Stimulated activated CD4-positive, alpha-beta T cell treated with anti-CD3 and anti-CD28 coated beads, Interleukin-15, amount 100 ng/mL, for 48 hours (primary cell): ENCODE data around the gene TBC1D4.
"Not testable (repeated sequence)": the region's sequence is repeated elsewhere in the genome, so short reads cannot be mapped to it uniquely, and the experiment has no call there.

ENCODE experiments used
- DNase-seq, 2 donors: peaks; one replicate each; pipeline ENCODE4 v3.0.0-alpha.2; 2020; ENCODE audit warnings: low read depth in 2 of 2

The TBC1D4 gene

DNA sequence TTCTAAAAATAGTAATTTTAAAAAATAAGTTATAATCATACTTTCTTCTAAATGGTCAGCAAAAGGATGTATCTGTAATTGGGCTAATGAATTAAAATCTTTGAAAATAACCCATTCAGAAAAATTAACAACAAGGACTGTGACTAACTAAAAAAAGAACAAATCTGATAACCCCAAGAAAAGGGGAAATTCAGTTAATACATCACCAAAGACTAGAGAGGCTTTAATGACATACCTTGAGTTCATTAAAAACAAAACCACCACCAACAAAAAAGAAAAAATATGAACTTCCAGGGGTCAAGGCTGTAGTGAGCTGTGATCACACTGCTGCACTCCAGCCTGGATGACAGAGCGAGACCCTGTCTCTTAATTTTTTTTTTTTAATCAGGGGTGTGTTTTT, 121.8 kb downstream of the TBC1D4 start:
- no peak for DNase-seq

DNA sequence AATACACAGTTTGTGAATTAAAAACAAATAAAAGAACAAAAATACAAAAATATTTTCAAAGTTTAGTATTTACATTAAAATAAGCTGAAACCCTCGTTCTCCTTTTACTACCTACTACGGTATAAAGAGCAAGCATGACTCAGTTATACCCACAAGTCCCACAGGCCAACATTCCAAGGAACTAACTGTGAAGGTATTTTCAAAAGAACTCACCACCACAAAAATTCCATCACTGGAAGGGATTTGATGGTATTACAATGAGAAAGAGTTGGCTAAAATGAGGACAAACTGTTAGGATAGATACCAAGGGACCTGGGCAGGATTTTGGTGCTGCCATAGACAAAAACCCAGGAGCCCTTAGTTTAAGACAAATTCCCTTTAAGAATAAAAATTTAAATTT, 122.7 kb downstream of the TBC1D4 start:
- no peak for DNase-seq

DNA sequence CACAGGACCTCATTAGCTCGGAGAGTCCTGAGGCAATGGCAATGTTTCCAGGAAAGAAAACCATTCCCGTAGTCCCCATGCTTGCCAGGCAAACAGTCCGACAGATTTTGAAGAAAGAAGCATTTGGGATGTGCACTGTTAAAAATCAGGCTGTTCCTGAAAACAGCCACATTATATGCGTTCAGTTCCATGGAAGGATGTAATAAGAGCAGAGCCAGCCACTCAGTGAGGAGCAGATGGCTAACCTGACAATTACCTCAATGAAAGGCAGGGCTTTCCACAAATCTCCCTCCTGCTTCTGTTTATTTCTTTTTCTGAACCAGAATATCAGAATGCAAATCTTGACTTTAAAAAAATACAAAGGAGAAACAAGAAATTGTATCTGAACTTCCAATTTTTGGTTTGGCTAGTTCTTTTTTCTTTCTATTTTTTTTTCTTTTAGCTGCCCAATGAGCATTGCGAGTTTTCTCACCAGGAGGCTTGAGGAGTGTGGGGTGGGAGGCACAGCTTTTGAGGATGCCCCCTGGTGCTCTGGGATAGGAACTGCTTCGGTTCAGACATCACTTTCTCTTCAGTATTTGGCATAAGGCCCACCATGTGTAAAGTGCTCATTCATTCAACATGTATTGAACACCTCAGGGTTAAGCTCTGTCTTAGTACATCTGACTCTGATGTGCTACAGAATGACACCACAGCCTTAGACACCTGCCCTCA, 124.2 kb downstream of the TBC1D4 start:
- DNase-seq, result peak; percentile 33 to 39

DNA sequence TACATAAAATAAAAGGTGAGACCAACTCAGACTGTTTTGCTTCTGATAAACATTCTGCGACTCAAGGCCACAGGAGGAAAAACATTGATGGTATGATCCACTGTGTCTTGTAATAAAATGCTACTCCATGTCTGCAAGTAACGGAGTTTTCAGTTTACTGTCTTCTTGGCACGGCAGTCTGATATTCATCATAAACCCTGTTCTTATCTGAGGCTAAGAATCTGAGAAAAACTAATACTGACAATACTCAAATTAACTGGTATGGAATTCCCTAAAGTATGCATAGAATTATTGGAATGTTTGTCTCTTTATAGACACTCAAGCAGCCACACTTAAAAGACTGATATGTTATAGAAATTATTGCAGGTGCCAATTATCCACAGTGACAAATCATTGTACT, 125.5 kb downstream of the TBC1D4 start:
- DNase-seq, result no peak

DNA sequence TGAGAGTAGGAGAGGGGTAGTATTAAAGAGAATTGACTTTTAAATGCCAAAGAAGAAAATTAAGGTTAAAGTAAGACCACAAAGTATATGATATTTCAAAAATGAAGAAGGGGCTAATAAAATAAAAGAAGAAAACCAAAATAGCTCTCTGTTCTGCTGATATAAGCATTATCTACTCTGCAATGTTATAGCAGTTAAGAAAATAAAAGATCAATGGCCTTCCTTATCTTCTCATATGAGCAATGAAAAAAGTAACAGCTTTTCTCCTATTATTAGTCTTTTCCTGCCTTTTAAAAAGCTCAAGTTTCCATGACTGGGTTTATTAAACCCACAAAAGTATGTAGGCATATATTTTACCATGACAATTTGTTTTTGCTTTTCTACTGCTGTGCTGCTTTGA, 126.4 kb downstream of the TBC1D4 start:
- DNase-seq, result no peak

DNA sequence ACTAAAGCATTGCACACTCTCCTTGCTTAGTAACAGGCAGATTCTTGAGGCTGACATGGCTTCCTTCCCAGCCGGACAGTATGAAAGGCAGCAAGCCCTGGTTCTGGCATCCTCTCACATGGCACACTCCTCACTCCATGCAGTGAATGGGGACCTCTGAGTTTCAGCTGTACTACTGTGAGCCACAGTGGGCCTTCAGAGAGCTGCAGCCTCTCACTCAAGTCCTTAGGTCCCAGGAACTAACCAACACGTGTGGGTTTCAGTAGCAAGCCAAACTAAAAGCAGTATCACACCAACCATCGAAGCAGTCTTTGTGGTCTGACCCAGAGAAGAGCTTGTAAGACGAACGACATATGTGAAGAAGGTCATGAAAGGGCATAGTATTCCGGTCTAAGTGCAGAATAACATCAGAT, 128.2 kb downstream of the TBC1D4 start:
- DNase-seq, result no peak

DNA sequence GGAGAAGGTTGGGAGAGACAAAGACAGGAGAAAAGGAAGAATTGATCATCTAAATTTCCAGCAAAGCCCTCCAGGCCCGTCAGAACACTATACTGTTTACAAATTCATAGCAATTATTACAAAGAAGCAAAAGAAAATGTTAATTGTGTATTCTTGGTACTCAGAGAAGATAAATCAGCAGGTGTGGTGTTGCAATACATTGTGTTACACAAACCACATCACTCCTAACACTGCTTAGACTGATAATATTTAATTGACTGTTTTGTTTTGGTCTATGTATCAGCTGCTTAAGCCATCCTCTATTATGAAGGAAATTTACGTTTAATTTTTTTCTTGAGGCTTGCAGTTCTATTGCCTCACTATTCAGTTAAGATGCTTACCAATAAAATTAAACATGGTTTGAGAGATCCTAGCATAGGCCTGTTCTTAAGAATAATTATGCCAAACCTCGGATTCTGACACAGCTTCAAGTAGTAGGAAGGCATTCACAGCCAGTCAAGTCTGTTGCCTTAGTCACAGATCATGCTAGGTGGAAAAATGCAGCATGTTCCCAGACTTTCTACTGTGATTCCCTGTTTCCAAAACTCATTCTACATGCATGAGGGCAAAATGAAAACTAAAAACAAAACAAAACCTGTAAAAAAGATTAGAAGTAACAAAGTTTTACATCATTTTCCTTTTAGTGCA, 129.2 kb downstream of the TBC1D4 start:
- DNase-seq, result no peak

DNA sequence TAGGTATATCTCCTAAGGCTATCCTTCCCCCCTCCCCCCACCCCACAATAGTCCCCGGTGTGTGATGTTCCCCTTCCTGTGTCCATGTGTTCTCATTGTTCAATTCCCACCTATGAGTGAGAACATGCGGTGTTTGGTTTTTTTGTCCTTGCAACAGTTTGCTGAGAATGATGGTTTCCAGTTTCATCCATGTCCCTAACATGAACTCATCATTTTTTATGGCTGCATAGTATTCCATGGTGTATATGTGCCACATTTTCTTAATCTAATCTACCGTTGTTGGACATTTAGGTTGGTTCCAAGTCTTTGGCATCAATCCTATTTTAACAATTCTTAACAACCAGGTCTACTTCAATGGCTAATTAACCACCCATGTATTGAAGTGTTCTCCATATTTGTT, 130.4 kb downstream of the TBC1D4 start:
- DNase-seq, result not testable (repeated sequence)

DNA sequence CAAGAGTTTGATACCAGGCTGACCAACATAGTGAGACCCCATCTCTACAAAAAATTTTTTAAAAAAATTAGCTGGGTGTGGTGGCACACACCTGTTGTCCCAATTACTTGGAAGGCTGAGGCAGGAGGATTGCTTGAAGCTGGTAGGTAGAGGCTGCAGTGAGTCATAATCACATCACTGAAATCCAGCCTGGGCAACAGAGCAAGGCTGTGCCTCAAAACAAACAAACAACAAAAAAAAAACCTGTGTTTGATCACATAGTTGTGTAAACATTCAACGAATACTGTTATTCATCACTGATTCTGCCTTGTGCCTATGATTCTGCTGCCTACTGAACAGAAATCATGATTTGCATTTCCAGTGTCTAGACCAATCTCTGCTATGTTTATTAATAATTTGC, 134.0 kb downstream of the TBC1D4 start:
- DNase-seq, result no peak

DNA sequence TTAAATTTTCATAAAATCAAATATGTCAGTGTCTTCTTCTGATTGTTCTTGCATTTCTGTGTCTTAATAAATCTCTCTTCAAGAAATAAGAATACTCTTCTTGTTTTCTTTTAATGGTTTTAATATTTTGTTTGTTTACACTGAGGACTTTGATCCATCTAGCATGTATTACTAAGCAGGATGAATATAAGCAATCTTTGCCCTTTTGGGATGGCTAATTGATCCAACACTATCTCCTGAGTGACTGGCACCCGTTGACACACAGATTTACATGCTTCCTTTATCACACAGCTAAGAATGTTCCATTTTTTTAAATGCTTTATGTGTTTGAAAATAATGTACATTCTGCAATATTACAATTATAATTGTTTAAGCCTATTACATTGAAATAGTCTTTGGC, 134.5 kb downstream of the TBC1D4 start:
- DNase-seq, result no peak

DNA sequence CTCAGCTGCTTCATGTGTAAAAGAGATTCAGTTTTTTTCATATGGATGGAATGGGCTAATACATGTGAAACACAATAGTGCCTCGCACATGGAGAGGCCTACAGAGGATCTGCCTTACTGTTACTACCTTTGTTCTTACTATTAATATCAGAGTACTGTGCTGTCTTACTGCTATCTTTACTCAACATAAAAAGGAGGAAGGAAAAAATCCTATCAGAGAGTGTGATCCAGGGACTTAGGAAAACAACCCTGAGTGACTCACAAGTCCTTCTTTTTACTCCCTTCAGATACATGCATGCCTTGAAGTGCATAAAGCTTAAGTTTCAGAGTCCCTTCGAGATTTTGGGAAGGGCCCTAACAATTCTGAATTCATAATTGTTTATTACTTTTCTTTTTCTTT, 136.8 kb downstream of the TBC1D4 start:
- no peak for DNase-seq

DNA sequence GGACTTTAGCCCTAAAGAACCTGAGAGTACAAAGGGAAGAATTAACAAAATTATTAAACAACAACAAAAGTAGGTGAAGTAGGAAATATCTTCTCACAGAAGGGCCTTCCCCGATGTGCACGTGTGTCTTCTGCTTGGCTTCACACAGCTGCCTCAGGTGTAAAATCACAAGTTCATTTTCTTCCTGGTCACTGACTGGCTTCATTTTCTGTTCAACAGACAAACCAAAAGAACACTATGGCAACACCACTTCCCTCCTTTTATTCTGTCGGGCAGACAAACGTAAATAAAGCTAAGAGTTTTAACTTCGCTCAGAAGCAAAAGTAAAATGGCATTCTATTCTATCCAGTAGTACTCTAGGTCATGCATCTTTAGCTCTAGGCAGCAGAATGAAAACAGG, 140.9 kb downstream of the TBC1D4 start:
- DNase-seq, result no peak

DNA sequence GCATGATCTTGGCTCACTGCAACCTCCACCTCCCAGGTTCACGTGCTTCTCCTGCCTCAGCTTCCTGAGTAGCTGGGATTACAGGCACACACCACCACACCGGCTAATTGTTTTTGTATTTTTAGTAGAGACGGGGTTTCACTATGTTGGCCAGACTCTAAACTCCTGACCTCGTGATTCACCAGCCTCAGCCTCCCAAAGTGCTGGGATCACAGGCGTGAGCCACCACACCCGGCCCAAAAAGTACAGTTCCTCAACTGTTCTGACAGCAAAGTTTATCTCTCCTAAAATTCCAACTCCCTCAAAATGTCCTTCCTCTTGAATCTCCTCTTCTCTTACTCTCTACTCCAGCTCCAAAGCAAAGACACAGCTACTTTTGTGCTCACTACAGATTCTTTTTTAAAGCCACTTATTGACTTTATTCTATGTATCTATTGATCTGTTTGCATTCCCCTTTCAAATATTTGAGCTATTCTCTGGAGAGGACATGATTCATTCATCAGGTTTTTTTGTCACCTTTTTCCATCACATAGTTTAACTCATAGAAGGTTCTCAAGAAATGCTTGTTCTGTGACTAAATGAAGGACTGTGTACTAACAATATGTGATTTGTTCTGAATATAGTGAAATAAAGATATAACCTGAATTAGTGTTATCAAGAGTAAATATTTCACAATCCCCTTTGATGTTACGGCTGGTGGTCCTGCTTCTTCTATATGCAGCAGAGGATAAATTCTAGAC, 142.2 kb downstream of the TBC1D4 start:
- no peak for DNase-seq

DNA sequence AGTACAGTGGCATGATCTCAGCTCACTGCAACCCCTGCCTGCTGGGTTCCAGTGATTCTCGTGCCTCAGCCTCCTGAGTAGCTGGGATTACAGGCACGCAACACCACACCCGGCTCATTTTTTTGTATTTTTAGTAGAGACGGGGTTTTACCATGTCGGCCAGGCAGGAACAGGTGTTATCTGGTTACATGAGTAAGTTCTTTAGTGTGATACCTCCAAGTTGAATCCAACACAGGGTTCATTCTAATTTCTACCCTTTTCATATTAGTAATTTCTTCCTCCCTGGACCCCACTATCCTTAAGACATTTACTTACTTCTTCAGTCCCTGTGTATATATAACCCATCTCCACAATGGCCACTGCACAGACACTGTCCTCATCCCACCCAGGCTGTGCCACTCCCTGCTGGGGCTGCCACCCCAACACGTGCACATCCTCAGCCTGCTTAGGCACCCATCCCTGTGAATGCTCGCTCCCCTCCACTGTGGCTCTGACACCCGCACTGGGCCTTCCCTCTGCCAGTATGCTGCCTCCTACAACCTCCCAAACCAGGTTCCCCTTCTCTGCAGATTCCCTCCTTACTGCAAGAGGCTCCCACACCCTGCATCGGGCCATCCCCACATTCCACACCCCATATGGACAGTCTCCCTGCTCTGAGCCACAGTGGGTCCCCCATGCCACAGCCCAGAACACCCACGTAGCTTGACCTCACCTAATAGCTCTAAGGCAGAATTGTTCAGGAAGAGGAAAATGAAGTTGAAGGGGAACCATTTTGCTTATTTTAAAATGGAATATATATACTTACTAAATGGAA, 147.1 kb downstream of the TBC1D4 start:
- no peak for DNase-seq

DNA sequence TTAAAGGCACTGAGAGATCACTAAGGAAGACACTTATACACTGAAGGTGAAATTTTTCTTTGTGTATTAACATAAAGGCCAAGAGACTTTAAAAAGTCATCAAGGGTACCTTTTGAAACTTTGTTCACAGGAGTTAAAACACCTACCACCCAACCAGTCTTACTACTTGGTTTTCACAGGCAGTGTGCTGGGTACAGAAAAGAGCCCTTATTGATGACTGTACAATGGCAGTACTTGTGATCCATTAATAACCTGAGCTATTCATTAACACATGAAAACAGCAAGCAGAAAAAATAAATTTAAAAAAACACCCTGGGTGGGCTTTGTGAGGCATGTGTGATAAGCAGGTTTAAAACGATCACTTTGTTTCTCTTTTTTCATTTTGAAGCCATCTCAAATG, 148.9 kb downstream of the TBC1D4 start:
- no peak for DNase-seq

DNA sequence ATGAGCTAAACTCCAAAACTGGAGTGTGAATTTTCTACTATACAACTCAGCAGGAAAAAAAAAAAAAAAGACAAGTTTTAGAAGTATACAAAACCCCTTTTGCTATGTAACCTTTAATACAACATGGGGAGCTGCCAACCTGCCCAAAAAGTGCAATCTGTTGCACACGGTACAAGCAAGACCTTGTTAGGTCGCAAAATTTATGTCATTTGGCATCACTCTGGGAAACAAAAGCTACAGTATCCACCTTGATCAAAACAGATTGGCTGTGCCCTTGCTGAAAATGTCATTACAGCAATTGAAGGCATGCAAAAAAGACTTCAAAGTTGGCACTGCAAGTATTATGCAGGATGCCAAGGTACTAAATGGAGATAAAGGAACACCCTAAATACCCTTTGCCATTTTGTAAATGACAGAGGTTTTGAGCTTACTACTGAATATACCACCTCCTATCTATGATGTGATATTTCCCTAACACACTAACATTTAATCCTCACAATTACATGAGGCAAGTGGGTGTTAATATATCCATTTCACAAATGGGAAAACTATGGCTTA, 150.1 kb downstream of the TBC1D4 start:
- no peak for DNase-seq

DNA sequence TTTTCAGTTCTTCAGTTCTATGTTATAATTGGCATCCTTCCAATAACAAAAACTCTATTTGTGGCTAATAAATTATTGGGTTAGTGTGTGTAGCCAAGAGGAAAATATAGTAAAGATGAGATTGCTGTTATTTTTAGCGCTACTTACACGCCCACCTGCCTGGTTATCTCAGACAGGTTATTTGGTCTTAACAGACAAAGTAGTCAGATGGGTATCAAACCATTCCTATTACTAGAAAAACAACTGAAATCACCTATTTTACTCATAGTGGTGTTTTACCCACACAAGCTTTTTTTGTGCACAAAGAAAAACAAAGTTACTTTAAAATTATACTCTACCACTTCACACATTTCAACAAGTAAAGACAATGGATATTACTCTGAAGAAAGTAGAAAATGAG, 151.2 kb downstream of the TBC1D4 start:
- DNase-seq, result no peak

DNA sequence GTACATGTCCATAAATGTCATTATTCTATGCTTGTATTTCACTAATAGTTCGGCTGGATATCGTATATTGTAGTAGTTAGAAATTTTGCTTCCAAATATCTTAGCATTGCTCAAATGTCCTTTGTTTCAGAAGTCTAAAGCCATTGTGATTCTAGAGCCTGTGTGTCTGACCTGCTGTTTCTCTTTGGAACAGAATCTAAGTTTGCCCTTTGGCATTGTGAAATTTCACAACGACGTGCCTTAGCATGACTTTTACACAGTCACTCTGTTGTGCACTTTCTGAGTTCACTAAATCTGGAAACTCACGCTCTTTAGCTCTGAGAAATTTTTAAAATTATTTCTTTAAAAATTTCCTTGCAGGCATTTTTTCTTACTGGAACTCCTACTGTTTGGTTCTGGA, 152.2 kb downstream of the TBC1D4 start:
- DNase-seq, result no peak

DNA sequence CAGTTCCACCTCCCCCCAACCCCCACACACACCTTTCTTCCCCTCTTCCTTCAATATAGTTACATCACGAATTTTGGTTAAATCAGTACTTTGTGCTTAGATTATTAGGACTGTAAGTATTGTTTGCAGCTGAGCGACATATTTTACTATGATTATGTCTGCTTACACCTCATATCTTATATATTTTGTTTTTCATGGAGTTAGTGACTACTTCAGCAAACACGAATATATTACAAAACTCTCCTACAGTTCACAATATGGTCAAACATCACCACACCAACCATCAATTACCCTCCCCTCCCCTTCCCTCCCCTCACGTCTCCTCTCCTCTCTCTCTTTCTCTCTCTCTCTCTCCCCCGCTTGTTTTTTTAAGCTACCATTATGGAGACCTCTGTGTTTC, 152.9 kb downstream of the TBC1D4 start:
- no peak for DNase-seq

DNA sequence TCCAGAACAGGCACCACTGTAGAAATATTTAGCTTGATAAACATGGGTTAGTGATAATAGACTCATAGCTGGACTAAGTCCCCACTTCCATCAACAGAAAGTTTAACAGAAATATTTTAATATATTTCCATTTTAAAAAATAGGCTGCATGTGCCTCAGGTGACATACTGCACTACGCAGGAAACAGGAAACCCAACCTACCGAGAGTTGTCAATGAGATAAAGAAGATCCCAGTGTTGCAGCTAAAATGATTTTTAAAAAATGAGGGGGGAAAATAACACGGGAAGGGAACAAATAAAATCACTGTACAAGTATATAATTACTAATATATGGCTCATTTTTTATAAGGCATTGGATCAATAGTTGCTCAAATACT, 154.8 kb downstream of the TBC1D4 start:
- no peak for DNase-seq

DNA sequence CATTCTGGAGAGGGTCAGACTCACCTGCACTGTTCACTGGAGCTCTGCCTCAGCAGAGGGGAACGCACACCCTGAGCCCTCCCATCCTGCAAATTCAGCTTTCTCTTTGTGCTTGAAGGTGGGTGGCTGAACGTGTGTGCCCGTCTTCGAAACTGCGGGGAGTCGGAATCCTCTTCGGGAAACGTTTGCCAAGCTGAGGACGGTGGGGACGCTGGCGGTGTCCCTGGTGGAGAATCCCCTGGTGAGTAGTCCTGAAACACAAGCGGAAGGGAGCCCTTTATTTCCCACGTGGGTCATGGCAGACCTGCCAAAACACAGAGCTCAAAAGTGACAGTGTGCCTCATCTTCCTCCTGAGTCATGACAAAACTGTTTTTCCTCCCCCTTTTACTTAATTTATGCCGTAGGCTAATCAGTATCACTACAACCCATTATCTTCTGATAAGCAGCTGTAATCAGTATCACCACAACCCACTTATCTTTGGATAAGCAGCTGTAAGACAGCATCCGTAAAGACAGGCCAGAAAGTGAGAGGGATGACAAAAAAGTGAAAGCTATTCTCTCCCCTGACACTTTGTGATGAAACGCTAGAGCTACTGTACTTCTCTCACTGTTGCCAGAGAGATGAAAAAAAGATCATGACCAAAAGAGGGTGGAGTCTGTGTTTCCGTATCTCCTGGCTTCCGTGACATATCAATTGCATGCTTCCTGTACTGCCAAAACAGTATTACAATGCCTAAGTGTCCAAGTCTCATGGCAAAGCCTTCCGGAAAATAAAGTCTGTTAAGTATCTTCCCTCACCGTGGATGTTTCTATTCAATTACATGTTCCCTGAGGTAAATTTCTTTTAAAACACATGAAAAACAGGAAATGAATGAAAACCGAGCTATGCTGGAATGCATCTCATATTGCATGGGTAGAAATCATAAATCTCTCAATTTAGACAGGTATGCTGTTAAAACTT, 155.5 kb downstream of the TBC1D4 start:
- DNase-seq, result peak; percentile 48 to 49
